CD4-positive, alpha-beta T cell (primary cell): ENCODE data around the gene TOMM5. TPM values are rescaled to one million over a fixed set of nuclear protein-coding genes. Genes with fewer than 3 reads are reported as not detected.

ENCODE experiments used
- ATAC-seq: fragments of 200-7000 bp; cut with Tn5 transposase; one replicate; pipeline ENCODE4 v1.10.0; 2022; ENCODE audit warnings: mild to moderate bottlenecking; ENCODE audit not compliant: poor library complexity
- CTCF ChIA-PET: fragments of 350-600 bp; sonication (Branson Sonifier 250); formaldehyde crosslinking; loops from one replicate; lab custom pipeline; 2021; ENCODE audit warnings: antibody characterized with exemption, inconsistent platforms; lab: Charles Lee
- POLR2A ChIA-PET: fragments of 350-600 bp; sonication (Branson Sonifier 250); formaldehyde crosslinking; loops from one replicate; lab custom pipeline; 2021; ENCODE audit warnings: antibody characterized with exemption, inconsistent platforms; lab: Charles Lee
- DNase-seq, 14 experiments: peaks; one replicate each; pipeline ENCODE4 v3.0.0-alpha.2; 2013 to 2020; ENCODE audit warnings: mixed read lengths in 2 of 14
- H3K27ac ChIP-seq, 2 donors: one replicate each; pipeline versions ENCODE4 v1.5.1 to v1.7.0; 2013; ENCODE audit warnings: low read length in 2 of 2, low read depth in 1 of 2, mild to moderate bottlenecking in 1 of 2
- H3K27me3 ChIP-seq, 2 experiments: 1 replicate in 1 of 2; 2 replicates in 1 of 2; pipeline versions ENCODE4 v1.6.1 to v1.7.0; 2013; ENCODE audit warnings: low read length in 2 of 2, control low read depth in 1 of 2, mild to moderate bottlenecking in 1 of 2, moderate library complexity in 1 of 2; ENCODE audit not compliant: insufficient read depth in 2 of 2, control insufficient read depth in 1 of 2
- H3K36me3 ChIP-seq: one replicate; pipeline ENCODE4 v1.6.1; 2013; ENCODE audit warnings: low read length, control low read depth; ENCODE audit not compliant: insufficient read depth
- H3K4me1 ChIP-seq: one replicate; pipeline ENCODE4 v1.6.1; 2013; ENCODE audit warnings: low read length, control low read depth; ENCODE audit not compliant: insufficient read depth
- H3K4me3 ChIP-seq: one replicate; pipeline ENCODE4 v1.5.1; 2013; ENCODE audit warnings: mild to moderate bottlenecking, low read length, moderate library complexity
- H3K9me3 ChIP-seq, 2 experiments: 1 replicate in 1 of 2; 2 replicates in 1 of 2; pipeline versions ENCODE4 v1.6.1 to v1.7.0; 2013; ENCODE audit warnings: low read length in 2 of 2, mild to moderate bottlenecking in 2 of 2, control low read depth in 1 of 2, moderate library complexity in 1 of 2; ENCODE audit not compliant: control insufficient read depth in 1 of 2, insufficient read depth in 1 of 2
- H3K27ac Mint-ChIP-seq: one replicate; pipeline ENCODE4 v1.8.0; 2020; ENCODE audit warnings: mixed read lengths
- H3K27me3 Mint-ChIP-seq: one replicate; pipeline ENCODE4 v1.8.0; 2021; ENCODE audit warnings: mixed read lengths
- H3K36me3 Mint-ChIP-seq: one replicate; pipeline ENCODE4 v1.8.0; 2021; ENCODE audit warnings: low read depth, mixed read lengths
- H3K4me1 Mint-ChIP-seq: one replicate; pipeline ENCODE4 v1.8.0; 2021; ENCODE audit warnings: low read depth, mixed read lengths
- H3K4me3 Mint-ChIP-seq: one replicate; pipeline ENCODE4 v1.8.0; 2020; ENCODE audit warnings: mild to moderate bottlenecking, mixed read lengths
- H3K9me3 Mint-ChIP-seq: one replicate; pipeline ENCODE4 v1.8.0; 2020; ENCODE audit warnings: mixed read lengths
- intact Hi-C, 2 experiments: fragments of 100-400 bp; cut with DNase I in 1 of 2; cut with micrococcal nuclease in 1 of 2; formaldehyde crosslinking; loops; one replicate each; pipeline versions ENCODE4 v1.15.1 to v1.9.0; 2023 to 2025; cut with DNase I, micrococcal nuclease
- total RNA-seq, 174 experiments: library from RNA in 2 of 174; stranded (reverse) in 2 of 174; gene quantifications; one replicate each; pipeline ENCODE4 v1.2.3 and lab custom pipeline; 2021 to 2026
- TF ChIP-seq, protein P1 (sequence below): fragments of 200-600 bp; IDR thresholded peaks from one replicate; pipeline ENCODE4 v1.8.0; 2022; ENCODE audit warnings: antibody characterized with exemption, mild to moderate bottlenecking

TOMM5 gene
- total RNA-seq, 2 experiments from 2014 or later = 31.4 to 35.3 TPM

DNA sequence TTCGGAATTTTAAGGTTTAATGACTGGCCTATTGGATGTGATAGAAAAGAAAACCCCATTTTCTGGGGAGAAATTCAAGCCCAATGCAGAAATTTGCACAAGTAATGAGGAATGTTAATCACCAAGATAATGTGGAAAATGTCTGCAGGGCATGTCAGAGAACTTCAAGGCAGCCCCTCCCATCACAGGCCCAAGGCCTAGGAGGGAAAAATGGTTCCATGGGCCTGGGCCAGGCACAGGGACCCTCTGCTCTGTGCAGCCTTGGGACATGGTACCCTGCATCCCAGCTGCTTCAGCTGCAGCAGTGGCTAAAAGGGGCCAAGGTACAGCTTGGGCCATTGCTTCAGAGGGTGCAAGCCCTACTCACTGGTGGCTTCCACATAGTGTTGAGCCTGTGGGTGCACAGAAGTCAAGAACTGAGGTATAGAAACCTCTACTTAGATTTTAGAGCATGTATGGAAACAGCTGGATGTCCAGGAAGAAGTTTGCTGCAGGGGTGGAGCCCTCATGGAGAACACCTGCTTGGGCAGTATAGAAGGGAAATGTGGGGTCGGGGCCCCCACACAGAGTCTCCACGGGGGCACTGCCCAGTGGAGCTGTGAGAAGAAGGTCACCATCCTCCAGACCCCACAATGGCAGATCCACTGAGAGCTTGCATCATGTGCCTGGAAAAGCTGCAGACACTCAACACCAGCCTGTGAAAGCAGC is 28.4 kb downstream of the TOMM5 start:
- Histone ChIP-seq H3K4me1 (no peaks in the 10 kb centered on the region), H3K27ac (no peak overlapping the region), H3K4me3 (no peak overlapping the region), H3K9me3 (peaks cover 0 to 9% of the 10 kb centered on the region in 2 experiments), H3K27me3 (no peaks in the 10 kb centered on the region), H3K36me3 (no peaks in the 10 kb centered on the region)
- TF ChIP-seq, protein P1, sequence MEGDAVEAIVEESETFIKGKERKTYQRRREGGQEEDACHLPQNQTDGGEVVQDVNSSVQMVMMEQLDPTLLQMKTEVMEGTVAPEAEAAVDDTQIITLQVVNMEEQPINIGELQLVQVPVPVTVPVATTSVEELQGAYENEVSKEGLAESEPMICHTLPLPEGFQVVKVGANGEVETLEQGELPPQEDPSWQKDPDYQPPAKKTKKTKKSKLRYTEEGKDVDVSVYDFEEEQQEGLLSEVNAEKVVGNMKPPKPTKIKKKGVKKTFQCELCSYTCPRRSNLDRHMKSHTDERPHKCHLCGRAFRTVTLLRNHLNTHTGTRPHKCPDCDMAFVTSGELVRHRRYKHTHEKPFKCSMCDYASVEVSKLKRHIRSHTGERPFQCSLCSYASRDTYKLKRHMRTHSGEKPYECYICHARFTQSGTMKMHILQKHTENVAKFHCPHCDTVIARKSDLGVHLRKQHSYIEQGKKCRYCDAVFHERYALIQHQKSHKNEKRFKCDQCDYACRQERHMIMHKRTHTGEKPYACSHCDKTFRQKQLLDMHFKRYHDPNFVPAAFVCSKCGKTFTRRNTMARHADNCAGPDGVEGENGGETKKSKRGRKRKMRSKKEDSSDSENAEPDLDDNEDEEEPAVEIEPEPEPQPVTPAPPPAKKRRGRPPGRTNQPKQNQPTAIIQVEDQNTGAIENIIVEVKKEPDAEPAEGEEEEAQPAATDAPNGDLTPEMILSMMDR = no peak
- no peak for ATAC-seq
- Mint-ChIP-seq H3K27me3 (no peaks in the 10 kb centered on the region), H3K4me3 (no peak overlapping the region), H3K4me1 (no peaks in the 10 kb centered on the region), H3K27ac (no peak overlapping the region), H3K36me3 (peaks cover 13% of the 10 kb centered on the region), H3K9me3 (no peaks in the 10 kb centered on the region)
- CTCF ChIA-PET = no interaction called here
- no peak for DNase-seq
- intact Hi-C loops = no loop called here
- POLR2A ChIA-PET = no interaction called here

DNA sequence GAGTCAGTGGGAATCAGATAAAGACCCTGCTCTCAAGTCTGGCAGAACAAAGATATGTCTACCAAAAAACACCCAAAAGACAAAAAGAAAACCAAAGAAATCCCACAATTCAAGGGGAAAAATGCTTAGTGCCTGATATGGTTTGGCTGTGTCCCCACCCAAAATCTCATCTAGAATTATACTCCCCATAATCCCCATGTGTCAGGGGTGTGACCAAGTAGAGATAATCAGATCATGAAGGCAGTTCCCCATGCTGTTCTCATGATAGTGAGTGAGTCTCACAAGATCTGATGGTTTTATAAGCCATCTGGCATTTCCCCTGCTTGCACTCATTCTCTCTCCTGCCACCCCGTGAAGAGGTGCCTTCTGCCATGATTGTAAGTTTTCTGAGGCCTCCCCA is 29.6 kb downstream of the TOMM5 start:
- H3K4me3 Mint-ChIP-seq = no peak overlapping the region
- H3K27ac Mint-ChIP-seq = no peak overlapping the region
- no peaks in the 10 kb centered on the region for H3K9me3 Mint-ChIP-seq
- Histone ChIP-seq H3K27me3 (no peaks in the 10 kb centered on the region), H3K4me1 (no peaks in the 10 kb centered on the region), H3K27ac (no peak overlapping the region), H3K4me3 (no peak overlapping the region), H3K9me3 (peaks cover 0 to 9% of the 10 kb centered on the region in 2 experiments), H3K36me3 (no peaks in the 10 kb centered on the region)
- ChIA-PET CTCF (no interaction called here), POLR2A (no interaction called here)
- no peak for ATAC-seq
- TF ChIP-seq, protein P1 = no peak
- peaks cover 13% of the 10 kb centered on the region for H3K36me3 Mint-ChIP-seq
- no peaks in the 10 kb centered on the region for H3K4me1 Mint-ChIP-seq
- intact Hi-C loops = no loop called here
- H3K27me3 Mint-ChIP-seq = no peaks in the 10 kb centered on the region
- no peak for DNase-seq

DNA sequence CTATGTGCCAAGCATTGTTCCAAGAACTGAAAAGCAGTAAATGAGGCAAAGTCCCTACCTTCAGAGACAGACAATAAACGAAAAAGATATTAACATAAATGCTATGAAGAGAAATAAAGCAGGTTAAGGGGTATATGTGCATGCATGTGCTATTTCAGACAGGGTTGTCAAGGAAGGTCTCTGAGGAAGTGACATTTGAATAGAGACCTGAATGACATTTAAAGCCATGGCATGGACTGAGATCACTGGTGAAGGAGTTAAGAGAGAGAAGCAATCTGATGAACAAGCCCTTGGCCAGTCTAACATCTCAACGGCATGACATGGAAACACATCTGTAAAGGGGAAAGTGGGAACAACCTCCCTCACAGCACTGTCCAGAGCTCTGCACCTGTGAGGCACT is 30.7 kb downstream of the TOMM5 start:
- intact Hi-C loops = no loop called here
- Histone ChIP-seq H3K9me3 (peaks cover 0 to 9% of the 10 kb centered on the region in 2 experiments), H3K4me1 (no peaks in the 10 kb centered on the region)

More for the DNA sequence above, 30.7 kb downstream of the TOMM5 start:
- H3K4me1 Mint-ChIP-seq = no peaks in the 10 kb centered on the region
- CTCF ChIA-PET = no interaction called here
- TF ChIP-seq, protein P1 = no peak
- DNase-seq (no peak), ATAC-seq (no peak)
- H3K27me3 Mint-ChIP-seq = no peaks in the 10 kb centered on the region
- no peak overlapping the region for H3K4me3 Mint-ChIP-seq
- no peaks in the 10 kb centered on the region for H3K27me3 ChIP-seq
- no peak overlapping the region for H3K27ac ChIP-seq
- POLR2A ChIA-PET = no interaction called here
- H3K9me3 Mint-ChIP-seq = no peaks in the 10 kb centered on the region
- H3K27ac Mint-ChIP-seq = no peak overlapping the region
- H3K36me3 ChIP-seq = no peaks in the 10 kb centered on the region
- H3K4me3 ChIP-seq = no peak overlapping the region
- H3K36me3 Mint-ChIP-seq = peaks cover 13% of the 10 kb centered on the region
